GM23248 (cell line): ENCODE data around the gene TNNI2.

Experiments used
- EZH2 ChIP-seq: fragments of 200-600 bp; sonication (generic); IDR thresholded peaks from 2 replicates; pipeline ENCODE4 v1.6.1; 2018; ENCODE audit warnings: antibody characterized with exemption, mild to moderate bottlenecking; ENCODE audit not compliant: insufficient read depth, poor library complexity, severe bottlenecking
- EZH2phosphoT487 ChIP-seq: fragments of 200-600 bp; sonication (generic); IDR thresholded peaks from 2 replicates; pipeline ENCODE4 v1.6.1; 2018; ENCODE audit warnings: antibody characterized with exemption, moderate library complexity, mild to moderate bottlenecking, low read depth; ENCODE audit not compliant: insufficient read depth

DNA sequence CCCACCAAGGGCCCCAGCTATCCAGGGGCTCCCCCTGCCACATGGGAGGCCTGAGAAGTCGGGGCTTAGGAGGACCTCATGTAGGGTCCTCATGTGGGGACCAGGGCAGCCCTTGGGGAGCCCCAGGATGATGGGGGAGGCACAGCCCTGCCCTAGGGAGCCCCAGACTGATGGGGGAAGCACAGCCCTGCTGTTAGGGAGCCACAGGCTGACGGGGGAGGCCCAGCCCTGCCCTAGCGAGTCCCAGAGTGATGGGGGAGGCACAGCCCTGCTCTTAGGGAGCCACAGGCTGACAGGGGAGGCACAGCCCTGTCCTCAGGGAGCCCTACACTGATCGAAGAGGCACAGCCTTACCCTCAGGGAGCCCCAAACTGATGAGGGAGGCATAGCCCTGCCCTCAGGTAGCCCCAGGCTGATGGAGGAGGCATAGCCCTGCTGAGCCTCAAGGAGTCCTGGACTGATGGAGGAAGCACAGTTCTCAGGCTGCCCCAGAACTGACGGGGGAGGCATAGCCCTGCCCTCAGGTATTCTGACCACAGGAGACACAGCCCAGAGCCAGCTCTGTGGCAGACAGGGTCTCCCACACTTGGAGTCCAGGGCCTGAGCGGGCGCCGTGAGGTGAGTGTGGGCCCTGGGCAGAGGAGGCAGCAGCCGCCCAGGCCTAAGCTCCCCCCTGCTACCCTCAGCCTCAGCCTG lies 42.1 kb downstream of the TNNI2 start:
- TF ChIP-seq EZH2phosphoT487, result no peak
- no peak for TF ChIP-seq EZH2
